Tibial artery (tissue), 4 donors: Measurements from ENCODE around the gene DTHD1.

ENCODE experiments used
- DNase-seq, 2 donors: peaks; one replicate each; pipeline ENCODE4 v3.0.0-alpha.2; 2019
- H3K27ac ChIP-seq, 2 donors: fragments of 200-600 bp; sonication (generic) in 1 of 2; 1 replicate in 1 of 2; 2 replicates in 1 of 2; pipeline ENCODE4 v1.5.1; 2018 to 2019; ENCODE audit warnings: mild to moderate bottlenecking in 1 of 2
- H3K27me3 ChIP-seq, 2 donors: fragments of 200-600 bp; sonication (generic) in 1 of 2; one replicate each; pipeline versions ENCODE4 v1.5.1 to v1.6.0; 2016 to 2019
- H3K36me3 ChIP-seq, 3 donors: fragments of 200-600 bp; sonication (generic) in 2 of 3; one replicate each; pipeline ENCODE4 v1.5.1; 2016 to 2019; ENCODE audit warnings: mild to moderate bottlenecking in 2 of 3
- H3K4me1 ChIP-seq, 4 donors: fragments of 200-600 bp; sonication (generic) in 2 of 4; 1 replicate in 3 of 4; 2 replicates in 1 of 4; pipeline ENCODE4 v1.5.1; 2016 to 2019
- H3K4me3 ChIP-seq, 2 donors: fragments of 200-600 bp; sonication (generic) in 1 of 2; 1 replicate in 1 of 2; 2 replicates in 1 of 2; pipeline ENCODE4 v1.5.1; 2018 to 2019; ENCODE audit warnings: mild to moderate bottlenecking in 2 of 2
- H3K9me3 ChIP-seq, 3 donors: fragments of 200-600 bp; sonication (generic) in 1 of 3; one replicate each; pipeline ENCODE4 v1.5.1; 2016 to 2019
- CTCF ChIP-seq, 2 experiments: fragments of 200-600 bp in 1 of 2; fragments of 450-650 bp in 1 of 2; IDR thresholded peaks; one replicate each; pipeline ENCODE4 v1.5.1; 2017 to 2019; ENCODE audit warnings: antibody characterized with exemption in 2 of 2, mild to moderate bottlenecking in 1 of 2, moderate library complexity in 1 of 2
- intact Hi-C: fragments of 100-400 bp; cut with DNase I; formaldehyde crosslinking; loops from one replicate; pipeline ENCODE4 v1.15.0; 2023; ENCODE audit warnings: low total_unique reads

DTHD1 gene

GRCh38 chr4:36274158-36274557 is 7.3 kb upstream of the DTHD1 start:
- H3K4me1 ChIP-seq: no peaks in the 10 kb centered on the region
- TF ChIP-seq CTCF (IDR thresholded peaks at IDR 0.05): no peak
- no peaks in the 10 kb centered on the region for H3K36me3 ChIP-seq
- no peak for DNase-seq
- H3K4me3 ChIP-seq: no peak overlapping the region
- H3K9me3 ChIP-seq: no peaks in the 10 kb centered on the region
- no peak overlapping the region for H3K27ac ChIP-seq
- intact Hi-C loops: no loop called here
- H3K27me3 ChIP-seq: no peaks in the 10 kb centered on the region

GRCh38 chr4:36277533-36277932 is 3.9 kb upstream of the DTHD1 start:
- TF ChIP-seq CTCF (IDR thresholded peaks at IDR 0.05): no peak
- Histone ChIP-seq H3K4me3 (no peak overlapping the region), H3K27ac (no peak overlapping the region), H3K36me3 (no peaks in the 10 kb centered on the region), H3K9me3 (no peaks in the 10 kb centered on the region), H3K27me3 (no peaks in the 10 kb centered on the region), H3K4me1 (no peaks in the 10 kb centered on the region)
- DNase-seq: no peak
- intact Hi-C loops: no loop called here

GRCh38 chr4:36278789-36279188 is 2.6 kb upstream of the DTHD1 start:
- H3K27ac ChIP-seq: no peak overlapping the region
- TF ChIP-seq CTCF (IDR thresholded peaks at IDR 0.05): no peak
- H3K36me3 ChIP-seq: no peaks in the 10 kb centered on the region
- H3K4me3 ChIP-seq: no peak overlapping the region
- H3K4me1 ChIP-seq: no peaks in the 10 kb centered on the region
- no peak for DNase-seq
- intact Hi-C loops: no loop called here
- no peaks in the 10 kb centered on the region for H3K27me3 ChIP-seq
- no peaks in the 10 kb centered on the region for H3K9me3 ChIP-seq

GRCh38 chr4:36280555-36280954 is 861 bp upstream of the DTHD1 start:
- no peaks in the 10 kb centered on the region for H3K9me3 ChIP-seq
- no peaks in the 10 kb centered on the region for H3K36me3 ChIP-seq
- no peak overlapping the region for H3K27ac ChIP-seq
- DNase-seq: no peak
- no peak overlapping the region for H3K4me3 ChIP-seq
- intact Hi-C loops: no loop called here
- TF ChIP-seq CTCF (IDR thresholded peaks at IDR 0.05): no peak
- H3K4me1 ChIP-seq: no peaks in the 10 kb centered on the region
- H3K27me3 ChIP-seq: no peaks in the 10 kb centered on the region

GRCh38 chr4:36282503-36283030 is 1.2 kb downstream of the DTHD1 start:
- no peak for DNase-seq
- Histone ChIP-seq H3K4me1 (no peaks in the 10 kb centered on the region), H3K4me3 (no peak overlapping the region), H3K36me3 (no peaks in the 10 kb centered on the region), H3K27ac (no peak overlapping the region), H3K9me3 (no peaks in the 10 kb centered on the region), H3K27me3 (no peaks in the 10 kb centered on the region)
- intact Hi-C loops: no loop called here
- TF ChIP-seq CTCF (IDR thresholded peaks at IDR 0.05): no peak

GRCh38 chr4:36283912-36284465 is 2.6 kb downstream of the DTHD1 start:
- Histone ChIP-seq H3K4me1 (no peaks in the 10 kb centered on the region), H3K27ac (no peak overlapping the region), H3K9me3 (no peaks in the 10 kb centered on the region), H3K4me3 (no peak overlapping the region), H3K27me3 (no peaks in the 10 kb centered on the region), H3K36me3 (no peaks in the 10 kb centered on the region)
- no peak for DNase-seq
- intact Hi-C loops: no loop called here
- no peak for TF ChIP-seq CTCF (IDR thresholded peaks at IDR 0.05)
